OCI-LY7 (cell line): ENCODE results near the gene ZNF423. TPM values are rescaled to one million over a fixed set of nuclear protein-coding genes. Genes with fewer than 3 reads are reported as not detected.

ENCODE experiments used
- BruUV-seq: library from RNA; stranded (reverse); fragments of 400-500 nt; replicated peaks from 2 replicates; lab custom pipeline; 2021; lab: Mats Ljungman, UMichigan
- CTCF ChIA-PET: fragments of 300-600 bp; sonication (Branson Sonifier 250); formaldehyde crosslinking; loops from one replicate; lab custom pipeline; 2022; ENCODE audit warnings: antibody characterized with exemption; ENCODE audit not compliant: unreplicated experiment; lab: Charles Lee
- POLR2A ChIA-PET: fragments of 300-600 bp; sonication (Branson Sonifier 250); formaldehyde crosslinking; loops from one replicate; lab custom pipeline; 2022; ENCODE audit warnings: antibody characterized with exemption; lab: Charles Lee
- DNase-seq: peaks from one replicate; pipeline ENCODE4 v3.0.0-alpha.2; 2015; ENCODE audit warnings: low spot score
- H2AFZ ChIP-seq: fragments of 200-600 bp; sonication (generic), shearing (Covaris generic); 2 replicates; pipeline ENCODE4 v1.6.1; 2014; ENCODE audit warnings: mild to moderate bottlenecking, antibody characterized with exemption, low read length, moderate library complexity
- H3K27ac ChIP-seq: fragments of 200-600 bp; sonication (generic); 2 replicates; pipeline ENCODE4 v1.5.1; 2014; ENCODE audit warnings: mixed run types, low read depth, mild to moderate bottlenecking, moderate library complexity, low read length, inconsistent platforms; ENCODE audit not compliant: poor library complexity, severe bottlenecking
- H3K36me3 ChIP-seq: fragments of 200-600 bp; sonication (generic); 2 replicates; pipeline ENCODE4 v1.6.1; 2014; ENCODE audit warnings: mild to moderate bottlenecking, antibody characterized with exemption, low read length, moderate library complexity, mixed read lengths; ENCODE audit not compliant: insufficient read depth
- H3K4me1 ChIP-seq: fragments of 200-600 bp; sonication (generic); 2 replicates; pipeline ENCODE4 v1.5.1; 2014; ENCODE audit warnings: mild to moderate bottlenecking, low read length; ENCODE audit not compliant: insufficient read depth, poor library complexity, severe bottlenecking
- H3K4me2 ChIP-seq: fragments of 200-600 bp; sonication (generic); 2 replicates; pipeline ENCODE4 v1.6.1; 2014; ENCODE audit warnings: mild to moderate bottlenecking, low read length
- H3K4me3 ChIP-seq: fragments of 200-600 bp; sonication (generic); 2 replicates; pipeline ENCODE4 v1.5.1; 2014; ENCODE audit warnings: mild to moderate bottlenecking, low read depth, low read length; ENCODE audit not compliant: poor library complexity, severe bottlenecking
- H3K79me2 ChIP-seq: fragments of 200-600 bp; sonication (generic); 2 replicates; pipeline ENCODE4 v1.6.1; 2016; ENCODE audit warnings: low read depth, mild to moderate bottlenecking, low read length, moderate library complexity, mixed read lengths; ENCODE audit not compliant: insufficient read depth
- H3K9me2 ChIP-seq: fragments of 200-600 bp; sonication (generic); 2 replicates; pipeline ENCODE4 v1.6.1; 2016; ENCODE audit warnings: mild to moderate bottlenecking, low read length, mixed read lengths; ENCODE audit not compliant: insufficient read depth
- H3K9me3 ChIP-seq: fragments of 200-600 bp; sonication (generic); 2 replicates; pipeline ENCODE4 v1.6.1; 2014; ENCODE audit warnings: mild to moderate bottlenecking, mixed run types, low read length, mixed read lengths
- H4K20me1 ChIP-seq: fragments of 200-600 bp; sonication (generic); 2 replicates; pipeline ENCODE4 v1.6.1; 2014; ENCODE audit warnings: mild to moderate bottlenecking, antibody characterized with exemption, low read length, moderate library complexity, mixed read lengths; ENCODE audit not compliant: insufficient read depth
- EZH2phosphoT487 ChIP-seq: fragments of 200-600 bp; sonication (generic); IDR thresholded peaks from 2 replicates; pipeline ENCODE4 v1.6.1; 2018; ENCODE audit warnings: low read depth, borderline replicate concordance, mild to moderate bottlenecking, mixed run types, antibody characterized with exemption, low read length, moderate library complexity, mixed read lengths
- intact Hi-C: fragments of 100-400 bp; cut with micrococcal nuclease; formaldehyde crosslinking; loops from one replicate; pipeline ENCODE4 v1.10.0; 2022; ENCODE audit not compliant: unreplicated experiment
- total RNA-seq, 2 experiments: library from RNA; depleted of rRNA in 1 of 2; stranded (reverse); fragments of >200 nt in 1 of 2; shearing (Covaris generic) in 1 of 2; gene quantifications; 2 replicates each; pipeline ENCODE4 v1.2.3, GENCODE V29; 2014 to 2022
- TF ChIP-seq, protein P1 (sequence below): fragments of 200-600 bp; sonication (generic); conservative IDR thresholded peaks from 2 replicates; pipeline ENCODE4 v1.5.1; 2014; ENCODE audit warnings: mild to moderate bottlenecking, antibody characterized with exemption, low read length, moderate library complexity, mixed read lengths

ZNF423 gene
- total RNA-seq, 2 experiments from 2014 or later = 0.09 to 0.13 TPM

DNA sequence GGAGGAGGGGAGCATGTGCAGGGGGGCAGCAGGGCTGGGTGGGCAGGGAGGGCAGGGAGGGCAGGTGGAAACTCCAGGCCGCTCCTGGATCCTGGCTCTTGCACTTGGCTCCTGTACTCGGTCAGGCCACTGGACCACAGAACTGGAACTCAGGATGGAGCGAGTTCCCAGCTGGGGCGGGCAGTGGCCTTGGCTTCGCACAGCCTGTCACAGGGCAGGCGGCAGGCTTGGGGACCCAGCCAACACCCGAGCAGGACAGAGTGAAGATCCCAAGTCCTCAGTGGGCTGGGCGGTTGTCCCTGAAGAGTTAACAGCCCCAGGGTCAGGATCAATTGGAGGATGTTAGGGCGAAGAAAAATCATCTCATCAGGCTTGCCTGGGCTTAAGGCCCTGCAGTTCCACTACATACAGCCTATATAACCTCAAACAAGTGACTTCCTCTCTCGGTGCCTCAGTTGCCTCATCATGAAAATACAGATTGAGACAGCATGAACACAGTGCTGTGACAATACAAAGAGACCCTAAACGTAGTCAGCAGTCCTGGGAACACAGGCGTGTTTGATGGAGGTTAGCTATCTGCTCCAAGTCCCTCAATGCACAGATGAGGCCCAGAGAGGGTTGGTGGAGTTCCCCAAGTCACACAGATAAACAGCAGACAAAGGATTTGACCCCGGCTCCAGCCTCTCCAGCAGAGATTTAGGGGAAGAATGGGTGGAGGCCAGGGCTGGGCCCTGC, 21.9 kb downstream of the ZNF423 start:
- no peaks in the 10 kb centered on the region for H3K36me3 ChIP-seq
- H3K9me2 ChIP-seq = no peaks in the 10 kb centered on the region
- TF ChIP-seq, protein P1, sequence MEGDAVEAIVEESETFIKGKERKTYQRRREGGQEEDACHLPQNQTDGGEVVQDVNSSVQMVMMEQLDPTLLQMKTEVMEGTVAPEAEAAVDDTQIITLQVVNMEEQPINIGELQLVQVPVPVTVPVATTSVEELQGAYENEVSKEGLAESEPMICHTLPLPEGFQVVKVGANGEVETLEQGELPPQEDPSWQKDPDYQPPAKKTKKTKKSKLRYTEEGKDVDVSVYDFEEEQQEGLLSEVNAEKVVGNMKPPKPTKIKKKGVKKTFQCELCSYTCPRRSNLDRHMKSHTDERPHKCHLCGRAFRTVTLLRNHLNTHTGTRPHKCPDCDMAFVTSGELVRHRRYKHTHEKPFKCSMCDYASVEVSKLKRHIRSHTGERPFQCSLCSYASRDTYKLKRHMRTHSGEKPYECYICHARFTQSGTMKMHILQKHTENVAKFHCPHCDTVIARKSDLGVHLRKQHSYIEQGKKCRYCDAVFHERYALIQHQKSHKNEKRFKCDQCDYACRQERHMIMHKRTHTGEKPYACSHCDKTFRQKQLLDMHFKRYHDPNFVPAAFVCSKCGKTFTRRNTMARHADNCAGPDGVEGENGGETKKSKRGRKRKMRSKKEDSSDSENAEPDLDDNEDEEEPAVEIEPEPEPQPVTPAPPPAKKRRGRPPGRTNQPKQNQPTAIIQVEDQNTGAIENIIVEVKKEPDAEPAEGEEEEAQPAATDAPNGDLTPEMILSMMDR = no peak
- no peak for TF ChIP-seq EZH2phosphoT487
- H3K27ac ChIP-seq = no peak overlapping the region
- no peak overlapping the region for H2AFZ ChIP-seq
- H3K4me2 ChIP-seq = no peak overlapping the region
- H3K4me3 ChIP-seq = no peak overlapping the region
- H3K9me3 ChIP-seq = no peaks in the 10 kb centered on the region
- H4K20me1 ChIP-seq = no peaks in the 10 kb centered on the region
- CTCF ChIA-PET = no interaction called here
- no TSS peak for BruUV-seq
- POLR2A ChIA-PET = no interaction called here
- H3K4me1 ChIP-seq = peaks cover 12% of the 10 kb centered on the region
- DNase-seq = no peak
- no peaks in the 10 kb centered on the region for H3K79me2 ChIP-seq
- intact Hi-C loops = no loop called here

DNA sequence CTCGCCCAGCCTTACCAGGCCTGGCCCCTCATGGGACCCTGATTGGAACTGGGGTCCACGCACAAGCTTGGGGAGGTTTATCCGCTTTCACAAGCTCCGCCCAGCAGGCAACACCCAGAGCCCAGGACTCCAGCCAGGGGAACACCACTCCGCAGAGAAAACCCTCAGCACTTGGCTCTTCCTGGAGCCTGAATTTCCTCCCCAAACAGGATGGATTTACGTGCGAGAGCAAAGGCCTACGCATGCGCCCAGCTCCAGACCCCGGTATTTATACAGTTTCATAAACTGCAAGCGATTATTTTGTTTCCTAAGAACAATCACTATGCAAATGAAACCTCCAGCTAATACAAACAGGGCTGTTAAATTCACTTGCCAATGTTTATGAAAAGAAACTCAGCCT, 22.8 kb downstream of the ZNF423 start:
- Histone ChIP-seq H3K36me3 (no peaks in the 10 kb centered on the region), H3K79me2 (no peaks in the 10 kb centered on the region), H3K4me3 (no peak overlapping the region), H4K20me1 (no peaks in the 10 kb centered on the region), H3K4me2 (no peak overlapping the region), H2AFZ (no peak overlapping the region), H3K27ac (no peak overlapping the region), H3K9me3 (no peaks in the 10 kb centered on the region), H3K9me2 (no peaks in the 10 kb centered on the region), H3K4me1 (peaks cover 12% of the 10 kb centered on the region)
- no TSS peak for BruUV-seq
- intact Hi-C loops = no loop called here
- no peak for DNase-seq
- TF ChIP-seq, protein P1 = no peak
- TF ChIP-seq EZH2phosphoT487 = no peak
- ChIA-PET POLR2A (no interaction called here), CTCF (no interaction called here)

DNA sequence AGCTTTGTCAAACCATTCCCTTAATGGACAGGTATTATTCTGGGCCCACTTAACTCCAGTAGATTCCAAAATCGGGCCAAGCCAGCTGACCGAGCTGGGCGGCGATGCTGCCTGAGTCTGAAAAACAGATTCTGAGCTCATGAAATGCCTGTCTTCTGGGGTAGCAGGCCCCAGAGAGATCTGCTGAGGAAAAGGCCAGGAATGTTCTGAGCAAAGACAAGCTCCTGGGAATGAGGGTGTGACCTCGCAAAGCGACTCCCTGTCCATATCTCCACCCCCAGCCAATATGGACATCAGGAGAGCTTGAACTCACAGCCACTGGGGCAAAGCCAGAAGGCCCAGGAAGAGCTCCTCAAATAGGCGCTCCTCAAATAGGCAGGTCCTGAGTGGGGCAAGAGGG, 23.7 kb downstream of the ZNF423 start:
- CTCF ChIA-PET = no interaction called here
- Histone ChIP-seq H3K9me3 (no peaks in the 10 kb centered on the region), H3K9me2 (no peaks in the 10 kb centered on the region), H4K20me1 (no peaks in the 10 kb centered on the region), H2AFZ (no peak overlapping the region), H3K79me2 (no peaks in the 10 kb centered on the region), H3K4me1 (peaks cover 12% of the 10 kb centered on the region), H3K36me3 (no peaks in the 10 kb centered on the region), H3K4me2 (no peak overlapping the region), H3K27ac (no peak overlapping the region), H3K4me3 (no peak overlapping the region)
- POLR2A ChIA-PET = interaction anchor here (0.7 to 1.0 kb wide), 2 partner anchors 19 to 109 kb away, joined by 3 read pairs; no protein-coding TSS in a partner anchor
- TF ChIP-seq, protein P1 = no peak
- no peak for TF ChIP-seq EZH2phosphoT487
- BruUV-seq = no TSS peak
- intact Hi-C loops = no loop called here
- no peak for DNase-seq
